CD4-positive, alpha-beta T cell treated with Interleukin-2 at 100 ng/mL for 4 hours (primary cell): ENCODE results near the gene QARS1.

Experiments used
- DNase-seq: peaks from one replicate; pipeline ENCODE4 v3.0.0-alpha.2; 2020; ENCODE audit warnings: low spot score

Gene QARS1

DNA sequence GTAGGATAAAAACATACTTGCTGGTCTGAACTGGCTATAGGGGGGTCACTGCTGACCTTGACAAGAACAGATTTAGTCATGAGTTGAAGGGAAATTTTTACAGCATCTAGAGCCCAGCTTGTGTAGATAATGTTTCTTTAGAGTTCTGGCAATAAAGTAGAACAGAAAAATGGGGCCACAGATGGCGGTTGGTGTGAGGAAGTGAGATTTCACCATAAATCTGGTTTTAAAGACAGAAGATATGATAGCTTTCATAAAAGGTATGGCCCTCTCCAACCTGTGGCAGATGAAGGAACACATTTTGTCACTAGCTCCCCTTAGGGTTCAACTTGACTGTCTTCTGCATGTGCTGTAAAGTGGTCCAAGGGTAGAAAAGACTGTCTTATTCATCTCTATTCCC, 51.0 kb downstream of the QARS1 start:
- no peak for DNase-seq
